ENCODE measurements around the gene PSMD2. TPM values are rescaled to one million over a fixed set of nuclear protein-coding genes. Genes with fewer than 3 reads are reported as not detected.
A peak's percentile ranks its signal among the peaks of the same experiment; 100 is the strongest.

PSMD2 gene
- total RNA-seq, 1 experiment from 2014 or later, result 344 TPM

DNA sequence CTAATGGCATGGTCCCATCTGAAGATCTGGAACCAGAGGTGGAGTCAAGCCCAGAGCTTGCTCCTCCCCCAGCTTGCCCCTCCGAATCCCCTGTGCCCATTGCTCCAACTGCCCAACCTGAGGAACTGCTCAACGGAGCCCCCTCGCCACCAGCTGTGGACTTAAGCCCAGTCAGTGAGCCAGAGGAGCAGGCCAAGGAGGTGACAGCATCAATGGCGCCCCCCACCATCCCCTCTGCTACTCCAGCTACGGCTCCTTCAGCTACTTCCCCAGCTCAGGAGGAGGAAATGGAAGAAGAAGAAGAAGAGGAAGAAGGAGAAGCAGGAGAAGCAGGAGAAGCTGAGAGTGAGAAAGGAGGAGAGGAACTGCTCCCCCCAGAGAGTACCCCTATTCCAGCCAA lies 22.6 kb downstream of the PSMD2 start:
- H3K36me3 Mint-ChIP-seq (ENCODE audit: insufficient read depth in 1 of 3, low read depth in 3 of 3), result peaks cover 80 to 96% (median 91%) of the 10 kb centered on the region in 3 experiments

More for the DNA sequence above, 22.6 kb downstream of the PSMD2 start:
- Histone ChIP-seq H3K9me3 (ENCODE audit: control insufficient read depth, low read depth, low read length) (no peaks in the 10 kb centered on the region), H3K4ac (ENCODE audit: low read depth, low read length) (no peak overlapping the region), H4K20me1 (ENCODE audit: control insufficient read depth, insufficient read depth, insufficient read length) (no peaks in the 10 kb centered on the region), H3K79me1 (ENCODE audit: insufficient read depth, low read depth, low read length, poor library complexity, severe bottlenecking) (peaks cover 6% of the 10 kb centered on the region), H2BK12ac (ENCODE audit: insufficient read length, low read depth, low read length) (no peak overlapping the region), H3K4me1 (ENCODE audit: insufficient read depth, low read length) (0 out of 2 replicates have a peak, but pooled peaks cover 2% of the 10 kb centered on the region), H3K27ac (ENCODE audit: insufficient read length, low read depth, low read length) (no peak overlapping the region), H3K9ac (ENCODE audit: extremely low read depth, insufficient read length, low read length) (no peak overlapping the region), H3K18ac (ENCODE audit: insufficient read length, low read depth, low read length) (no peak overlapping the region), H2BK15ac (ENCODE audit: low read depth, low read length) (no peak overlapping the region), H3K23me2 (ENCODE audit: insufficient read length, low read depth, low read length, poor library complexity, severe bottlenecking) (no peaks in the 10 kb centered on the region), H3K27me3 (ENCODE audit: insufficient read depth, low read length) (no peaks in the 10 kb centered on the region), H3T11ph (ENCODE audit: low read length) (no peak overlapping the region), H2BK20ac (ENCODE audit: low read depth, low read length, poor library complexity, severe bottlenecking) (no peak overlapping the region), H4K8ac (replicated peaks; ENCODE audit: insufficient read length, low read depth, low read length) (no peak overlapping the region), H4K91ac (ENCODE audit: insufficient read length, low read depth, low read length) (no peak overlapping the region), H2BK120ac (ENCODE audit: low read depth, low read length, poor library complexity, severe bottlenecking) (no peak overlapping the region), H2BK5ac (ENCODE audit: insufficient read length, low read length) (no peak overlapping the region), H3K56ac (ENCODE audit: insufficient read length, low read depth, low read length) (no peak overlapping the region), H3K79me2 (ENCODE audit: insufficient read depth, low read length) (peaks cover 22% of the 10 kb centered on the region), H3K14ac (ENCODE audit: insufficient read depth, low read length) (no peak overlapping the region), H3K23ac (ENCODE audit: insufficient read length, low read depth, low read length) (no peak overlapping the region), H2AK5ac (ENCODE audit: insufficient read length, low read length) (no peak overlapping the region), H3K4me2 (ENCODE audit: insufficient read depth, insufficient read length, low read length) (no peak overlapping the region), H2AFZ (ENCODE audit: low read length) (no peak overlapping the region), H4K5ac (ENCODE audit: insufficient read length, low read depth, low read length) (no peak overlapping the region)
- Mint-ChIP-seq H3K27ac (0 out of 7 replicates have a peak overlapping the region, but pooled peaks of 1 of the 3 experiments have one; percentile 26), H3K4me3 (peak overlapping the region in 1 of 2 experiments; percentile 46; a peak in 2 of 5 replicates), H3K27me3 (ENCODE audit: low read depth) (no peaks in the 10 kb centered on the region; the same call in none of the 2 replicates), H3K4me1 (peaks cover 18 to 19% of the 10 kb centered on the region in 2 experiments), H3K9me3 (no peaks in the 10 kb centered on the region)
- no peak for DNase-seq
- TF ChIP-seq CTCF (conservative IDR thresholded peaks at IDR 0.05), result no peak
- WGBS (ENCODE audit: extremely low coverage, insufficient read length, low lambda C conversion rate), result no CpG with 5 or more reads among the region's 5 CpGs
